GM18907 (cell line): ENCODE data around the gene METRNL.
A peak's percentile ranks its signal among the peaks of the same experiment; 100 is the strongest.
"Not testable (repeated sequence)": the region's sequence is repeated elsewhere in the genome, so short reads cannot be mapped to it uniquely, and the experiment has no call there.

Experiments
- ATAC-seq: cut with Tn5 transposase; IDR thresholded peaks from one replicate; pipeline ENCODE4 v1.9.1; 2021; ENCODE audit warnings: mild to moderate bottlenecking, moderate library complexity; ENCODE audit not compliant: unreplicated experiment

Gene METRNL

DNA sequence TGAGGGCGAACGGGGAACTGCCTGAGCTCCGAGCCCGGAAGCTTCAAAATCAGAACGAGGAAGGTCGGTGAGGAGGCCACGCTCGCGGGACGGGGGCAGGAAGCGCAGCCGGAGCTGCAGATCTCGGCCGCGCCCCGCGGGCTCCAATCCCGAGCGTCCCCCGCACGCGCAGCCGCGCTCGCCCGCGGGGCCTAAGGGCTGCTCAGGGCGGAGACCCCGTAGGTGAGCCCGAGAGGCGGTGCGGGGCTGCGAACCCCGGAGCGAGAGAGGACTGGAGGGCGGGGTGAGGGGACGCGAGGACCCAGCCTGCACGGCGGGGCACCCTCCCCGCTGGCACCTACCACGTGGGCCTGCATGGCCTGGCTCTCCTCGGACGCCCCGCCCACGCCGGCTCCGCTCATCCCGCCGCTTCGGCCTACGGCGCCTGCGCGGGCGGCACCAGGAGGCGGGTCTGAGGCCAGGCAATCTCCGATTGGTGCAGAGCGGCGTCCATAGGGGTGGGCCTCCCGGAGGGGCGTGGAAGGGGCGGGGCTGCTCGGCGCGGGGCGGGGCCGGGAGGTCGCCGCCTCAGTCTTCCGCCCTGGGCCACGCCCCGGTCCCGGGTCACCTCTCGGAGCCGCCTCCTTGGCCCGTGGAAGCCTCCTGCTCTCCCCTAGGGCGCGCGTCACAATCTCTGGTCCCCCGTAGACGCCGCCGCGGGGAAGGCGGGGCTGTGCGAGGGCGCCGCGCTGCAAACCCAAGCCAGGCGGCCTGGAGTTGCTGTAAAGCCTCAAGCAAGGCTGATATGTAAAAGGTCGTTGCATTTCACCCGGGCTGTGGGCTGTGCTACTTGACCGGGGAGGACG lies 27.8 kb upstream of the METRNL start:
- peak; percentile 90 for ATAC-seq

DNA sequence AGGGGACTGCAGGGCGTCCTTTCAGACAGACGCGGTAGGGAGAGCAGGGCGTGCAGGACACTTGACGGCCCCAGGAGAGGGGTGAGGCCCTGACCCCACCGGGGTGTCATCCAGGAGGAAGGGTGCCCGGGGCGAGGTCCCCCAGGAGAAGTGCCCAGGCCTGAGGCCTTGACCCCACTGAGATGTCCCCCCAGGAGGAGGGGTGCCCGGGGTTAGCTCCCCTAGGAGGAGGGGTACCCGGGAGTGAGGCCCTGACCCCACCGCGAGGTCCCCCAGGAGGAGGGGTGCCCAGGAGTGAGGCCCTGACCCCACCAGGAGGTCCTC lies 27.2 kb upstream of the METRNL start:
- ATAC-seq, result no peak

- ATAC-seq, result no peak
Observed at GRCh38 chr17:83053021-83053681, 26.3 kb upstream of the METRNL start.

DNA sequence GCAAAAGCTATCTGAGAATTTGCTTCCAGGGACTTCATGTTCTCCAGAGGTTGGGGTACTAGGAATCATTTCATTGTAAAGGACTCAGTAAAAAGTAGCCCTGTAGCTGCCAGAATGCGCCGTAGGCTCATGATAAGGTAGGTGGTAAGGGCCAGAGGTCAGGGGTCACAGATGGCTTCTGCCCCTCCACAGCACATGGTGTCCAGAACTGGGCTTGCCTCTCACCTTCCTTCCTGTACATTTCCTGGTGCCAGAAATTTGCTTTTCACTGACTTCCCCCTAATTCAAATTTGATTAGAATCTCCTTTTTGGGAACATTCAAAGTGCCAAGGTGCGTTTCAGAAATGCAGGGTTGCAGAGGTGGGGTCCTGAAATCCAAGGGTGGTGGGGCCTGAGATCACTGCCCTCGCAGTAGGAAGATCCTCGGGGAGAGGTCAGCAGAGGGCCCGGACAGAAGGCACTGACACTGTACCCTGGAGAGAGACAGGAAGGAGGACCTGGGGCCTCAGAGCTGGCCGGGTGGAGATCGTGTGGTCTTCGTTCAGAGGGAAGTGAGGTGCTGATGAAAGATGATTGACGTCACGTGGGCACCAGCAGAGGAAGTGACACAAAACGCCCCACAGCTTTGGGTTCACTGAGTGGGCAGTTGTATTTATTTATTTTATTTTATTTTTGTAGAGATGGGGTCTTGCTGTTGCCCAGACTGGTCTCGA lies 25.5 kb upstream of the METRNL start:
- ATAC-seq, result no peak

GRCh38 chr17:83054518-83055125 lies 24.8 kb upstream of the METRNL start:
- ATAC-seq, result no peak

DNA sequence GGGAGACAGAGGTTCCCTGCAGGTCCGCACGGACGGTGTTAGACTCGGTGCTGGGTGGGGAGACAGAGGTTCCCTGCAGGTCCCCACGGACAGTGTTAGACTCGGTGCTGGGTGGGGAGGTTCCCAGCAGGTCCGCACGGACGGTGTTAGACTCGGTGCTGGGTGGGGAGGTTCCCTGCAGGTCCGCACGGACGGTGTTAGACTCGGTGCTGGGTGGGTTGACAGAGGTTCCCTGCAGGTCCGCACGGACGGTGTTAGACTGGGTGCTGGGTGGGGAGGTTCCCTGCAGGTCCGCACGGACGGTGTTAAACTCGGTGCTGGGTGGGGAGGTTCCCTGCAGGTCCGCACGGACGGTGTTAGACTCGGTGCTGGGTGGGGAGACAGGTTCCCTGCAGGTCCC lies 24.2 kb upstream of the METRNL start:
- ATAC-seq, result not testable (repeated sequence)

DNA sequence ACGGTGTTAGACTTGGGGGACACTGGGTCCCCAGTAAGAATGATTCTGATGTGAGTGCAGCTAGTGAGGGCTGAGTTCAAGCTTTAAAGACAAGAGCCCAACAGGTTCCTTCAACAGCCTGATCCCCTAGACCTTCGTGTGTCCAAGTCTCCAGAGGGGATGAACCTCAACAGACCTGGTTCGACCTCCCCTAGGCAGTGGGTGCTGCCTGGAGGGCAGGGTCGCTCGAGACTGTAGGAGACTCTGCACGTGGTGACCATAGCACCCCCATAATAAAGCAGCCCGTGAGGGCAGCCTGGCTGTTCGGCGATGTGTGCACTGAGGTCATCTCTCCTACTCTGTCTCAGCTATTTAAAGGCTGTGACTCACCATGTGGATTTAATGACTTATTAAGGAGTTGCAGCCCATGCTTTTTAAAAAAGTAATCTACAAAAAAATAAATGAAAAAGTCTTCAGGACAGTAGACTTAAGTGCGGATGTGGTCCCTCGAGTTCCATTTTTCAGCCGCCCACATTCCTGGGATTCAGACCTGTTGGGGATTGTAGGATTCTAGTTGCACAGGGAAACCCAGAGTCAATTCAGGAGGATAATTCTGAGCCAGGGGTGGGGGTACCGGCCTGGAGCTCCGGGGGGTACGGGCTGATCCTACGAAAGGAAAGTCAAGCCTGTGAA lies 23.4 kb upstream of the METRNL start:
- no peak for ATAC-seq

DNA sequence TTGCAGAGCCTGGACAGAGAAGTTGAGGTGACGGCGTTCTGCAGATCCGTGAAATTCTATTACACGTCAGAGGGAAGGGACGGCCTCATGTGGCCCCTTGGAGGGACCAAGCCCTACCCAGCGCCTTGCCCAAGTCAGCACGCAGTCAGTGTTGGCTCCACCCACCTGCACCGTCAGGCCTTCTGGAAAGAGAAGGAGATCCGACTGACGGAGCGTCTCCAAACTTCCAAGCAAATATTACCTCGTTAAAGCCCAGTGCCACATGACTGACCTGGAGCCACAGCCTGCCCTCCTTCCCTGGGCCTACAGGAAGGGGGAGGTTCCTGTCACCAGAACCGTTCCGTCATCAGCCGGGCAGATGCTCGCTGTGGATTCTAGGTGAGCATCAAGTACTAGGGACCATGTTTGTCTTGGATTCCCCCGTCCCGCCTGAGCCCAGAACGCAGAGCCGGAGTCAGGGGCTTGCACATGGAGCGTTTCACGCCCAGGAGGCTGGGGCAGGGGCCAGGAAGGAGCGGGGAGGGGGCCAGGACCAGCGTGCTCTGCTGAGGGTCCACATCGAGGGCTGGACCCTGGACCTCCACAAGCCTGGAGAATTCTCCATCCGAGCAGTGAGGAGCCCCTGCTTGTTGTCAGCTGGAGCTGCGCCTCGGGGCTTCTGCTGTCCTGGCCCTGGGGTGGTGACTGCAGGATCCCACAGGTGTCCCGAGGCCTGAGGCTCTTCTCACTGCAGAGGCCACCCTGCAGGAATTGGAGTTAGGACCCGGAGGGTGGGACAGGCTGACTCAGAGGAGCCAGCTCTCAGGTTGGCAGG lies 22.6 kb upstream of the METRNL start:
- ATAC-seq, result no peak

GRCh38 chr17:83057397-83057761 lies 22.0 kb upstream of the METRNL start:
- no peak for ATAC-seq

- no peak for ATAC-seq
Observed at GRCh38 chr17:83057793-83058265, 21.6 kb upstream of the METRNL start.

GRCh38 chr17:83058266-83058798 lies 21.1 kb upstream of the METRNL start:
- ATAC-seq, result no peak

GRCh38 chr17:83061586-83061985 lies 17.8 kb upstream of the METRNL start:
- no peak for ATAC-seq

- ATAC-seq, result no peak
Observed at GRCh38 chr17:83062011-83062817, 17.2 kb upstream of the METRNL start.

- ATAC-seq, result no peak
Observed at GRCh38 chr17:83062818-83063671, 16.4 kb upstream of the METRNL start.

GRCh38 chr17:83064021-83064731 lies 15.2 kb upstream of the METRNL start:
- no peak for ATAC-seq

GRCh38 chr17:83064732-83065659 lies 14.4 kb upstream of the METRNL start:
- ATAC-seq, result no peak
